ENCODE results near the gene PCBP2. TPM values are rescaled to one million over a fixed set of nuclear protein-coding genes. Genes with fewer than 3 reads are reported as not detected.

PCBP2 gene
- total RNA-seq, 6 donors from 2014 or later, result 346 to 723 (median 513) TPM

DNA sequence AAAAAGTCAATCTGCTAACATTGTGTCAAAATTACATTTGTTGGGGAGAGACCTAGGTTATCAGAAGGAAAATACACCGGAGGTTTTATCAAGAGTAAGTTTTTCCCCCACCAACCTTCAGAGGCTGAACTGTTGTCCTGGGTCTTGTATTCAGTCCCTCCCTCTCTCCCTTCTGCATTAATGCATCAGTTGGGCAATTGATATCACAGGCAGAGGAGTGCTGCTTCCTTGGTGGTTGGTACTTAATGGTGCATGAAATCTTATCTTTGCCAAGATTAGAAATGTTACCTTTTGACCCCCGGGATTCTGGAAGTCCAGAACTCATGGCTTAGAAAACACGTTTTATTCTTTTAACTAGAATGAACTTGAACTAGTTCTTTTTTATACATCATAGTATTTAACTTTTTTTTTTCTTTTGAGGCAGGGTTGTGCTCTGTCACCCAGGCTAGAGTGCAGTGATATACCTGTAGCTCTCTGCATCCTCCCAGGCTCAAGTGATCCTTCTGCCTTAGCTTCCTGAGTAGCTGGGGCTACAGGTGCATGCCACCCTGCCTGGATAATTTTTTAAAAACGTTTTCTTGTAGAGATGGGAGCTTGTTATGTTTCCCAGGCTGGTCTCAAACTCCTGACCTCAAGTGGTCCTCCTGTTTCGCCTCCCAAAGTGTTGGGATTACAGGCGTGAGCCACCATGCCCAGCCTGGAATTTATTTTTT is 4.9 kb downstream of the PCBP2 start:
- ATAC-seq (ENCODE audit: low FRiP score in 2 of 2) (no peak), DNase-seq (no peak)
- H3K4me1 ChIP-seq, result peaks cover 20 to 33% (median 24%) of the 10 kb centered on the region in 4 donors
- H3K27ac ChIP-seq, result no peak overlapping the region
- TF ChIP-seq, protein P1, sequence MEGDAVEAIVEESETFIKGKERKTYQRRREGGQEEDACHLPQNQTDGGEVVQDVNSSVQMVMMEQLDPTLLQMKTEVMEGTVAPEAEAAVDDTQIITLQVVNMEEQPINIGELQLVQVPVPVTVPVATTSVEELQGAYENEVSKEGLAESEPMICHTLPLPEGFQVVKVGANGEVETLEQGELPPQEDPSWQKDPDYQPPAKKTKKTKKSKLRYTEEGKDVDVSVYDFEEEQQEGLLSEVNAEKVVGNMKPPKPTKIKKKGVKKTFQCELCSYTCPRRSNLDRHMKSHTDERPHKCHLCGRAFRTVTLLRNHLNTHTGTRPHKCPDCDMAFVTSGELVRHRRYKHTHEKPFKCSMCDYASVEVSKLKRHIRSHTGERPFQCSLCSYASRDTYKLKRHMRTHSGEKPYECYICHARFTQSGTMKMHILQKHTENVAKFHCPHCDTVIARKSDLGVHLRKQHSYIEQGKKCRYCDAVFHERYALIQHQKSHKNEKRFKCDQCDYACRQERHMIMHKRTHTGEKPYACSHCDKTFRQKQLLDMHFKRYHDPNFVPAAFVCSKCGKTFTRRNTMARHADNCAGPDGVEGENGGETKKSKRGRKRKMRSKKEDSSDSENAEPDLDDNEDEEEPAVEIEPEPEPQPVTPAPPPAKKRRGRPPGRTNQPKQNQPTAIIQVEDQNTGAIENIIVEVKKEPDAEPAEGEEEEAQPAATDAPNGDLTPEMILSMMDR (IDR thresholded peaks at IDR 0.05), result no peak
- TF ChIP-seq POLR2A (IDR thresholded peaks at IDR 0.05) (no peak), EP300 (IDR thresholded peaks at IDR 0.05) (no peak), POLR2AphosphoS5 (IDR thresholded peaks at IDR 0.05) (no peak)
- H3K27me3 ChIP-seq, result no peaks in the 10 kb centered on the region
- H3K36me3 ChIP-seq, result peaks cover 71 to 77% (median 74%) of the 10 kb centered on the region in 4 donors
- no peak overlapping the region for H3K4me3 ChIP-seq
- no peaks in the 10 kb centered on the region for H3K9me3 ChIP-seq
- WGBS, 2 donors, result 74 to 79% methylated on average over 6 of the region's 6 CpGs

DNA sequence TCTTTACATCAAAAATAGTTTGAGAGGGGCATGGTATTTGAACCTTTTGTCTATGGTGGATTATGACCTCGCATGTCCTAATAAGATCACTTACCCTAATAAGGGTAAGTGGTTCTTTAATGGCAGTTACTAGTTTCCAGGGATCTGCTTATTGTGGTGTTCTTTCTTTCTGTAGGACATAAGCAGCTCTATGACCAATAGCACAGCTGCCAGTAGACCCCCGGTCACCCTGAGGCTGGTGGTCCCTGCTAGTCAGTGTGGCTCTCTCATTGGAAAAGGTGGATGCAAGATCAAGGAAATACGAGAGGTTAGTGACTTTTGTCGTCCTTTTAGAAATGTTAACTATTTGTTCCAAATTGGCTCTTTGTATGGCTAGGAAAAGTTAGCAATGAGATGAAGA is 7.2 kb downstream of the PCBP2 start:
- ATAC-seq (ENCODE audit: low FRiP score in 2 of 2), result no peak
- no peak for DNase-seq
- H3K36me3 ChIP-seq, result peaks cover 94 to 100% (median 97%) of the 10 kb centered on the region in 4 donors
- 79 to 84% methylated on average over 4 of the region's 4 CpGs for WGBS, 2 donors
- H3K9me3 ChIP-seq, result no peaks in the 10 kb centered on the region
- TF ChIP-seq POLR2AphosphoS5 (IDR thresholded peaks at IDR 0.05) (no peak), EP300 (IDR thresholded peaks at IDR 0.05) (no peak), POLR2A (IDR thresholded peaks at IDR 0.05) (no peak)
- TF ChIP-seq, protein P1 (IDR thresholded peaks at IDR 0.05), result no peak
- no peak overlapping the region for H3K27ac ChIP-seq
- H3K4me3 ChIP-seq, result no peak overlapping the region
- H3K4me1 ChIP-seq, result peaks cover 6 to 19% (median 12%) of the 10 kb centered on the region in 4 donors
- no peaks in the 10 kb centered on the region for H3K27me3 ChIP-seq

GRCh38 chr12:53461059-53461458 is 9.2 kb downstream of the PCBP2 start:
- no peak overlapping the region for H3K4me3 ChIP-seq
- DNase-seq, result no peak
- H3K9me3 ChIP-seq, result no peaks in the 10 kb centered on the region
- H3K27ac ChIP-seq, result no peak overlapping the region
- ATAC-seq (ENCODE audit: low FRiP score in 2 of 2), result no peak
- H3K36me3 ChIP-seq, result peaks cover 96 to 100% (median 100%) of the 10 kb centered on the region in 4 donors
- TF ChIP-seq POLR2A (IDR thresholded peaks at IDR 0.05), result no peak
- 84 to 94% methylated on average over 3 of the region's 3 CpGs for WGBS, 2 donors
- H3K27me3 ChIP-seq, result no peaks in the 10 kb centered on the region
- peaks cover 0 to 8% (median 4%) of the 10 kb centered on the region in 4 donors for H3K4me1 ChIP-seq

DNA sequence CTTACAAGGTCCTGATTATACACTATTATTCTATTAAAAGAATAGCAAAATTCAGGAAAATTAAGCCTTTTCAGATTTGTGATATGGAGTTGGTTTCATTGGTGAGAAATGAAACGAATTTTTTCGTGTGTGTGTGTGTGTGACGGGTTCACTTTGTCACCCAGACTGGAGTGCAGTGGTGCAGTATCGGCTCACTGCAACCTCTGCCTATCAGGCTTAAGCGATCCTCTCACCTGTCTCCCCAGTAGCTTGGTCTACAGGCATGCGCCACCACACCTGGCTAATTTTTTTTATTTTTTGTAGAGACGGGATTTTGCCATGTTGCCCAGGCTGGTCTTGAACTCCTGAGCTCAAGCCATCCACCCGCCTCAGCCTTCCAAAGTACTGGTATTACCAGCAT is 9.7 kb downstream of the PCBP2 start:
- Histone ChIP-seq H3K4me1 (peaks cover 0 to 5% (median 4%) of the 10 kb centered on the region in 4 donors), H3K27me3 (no peaks in the 10 kb centered on the region), H3K36me3 (peaks cover 94 to 100% (median 100%) of the 10 kb centered on the region in 4 donors), H3K4me3 (no peak overlapping the region), H3K27ac (no peak overlapping the region), H3K9me3 (no peaks in the 10 kb centered on the region)
- DNase-seq, result no peak
- no peak for ATAC-seq (ENCODE audit: low FRiP score in 2 of 2)
- TF ChIP-seq POLR2A (IDR thresholded peaks at IDR 0.05), result no peak
- TF ChIP-seq POLR2AphosphoS5 (IDR thresholded peaks at IDR 0.05), result no peak
- TF ChIP-seq EP300 (IDR thresholded peaks at IDR 0.05), result no peak
- TF ChIP-seq, protein P1 (IDR thresholded peaks at IDR 0.05), result no peak
- WGBS, 2 donors, result 88 to 89% methylated on average over 8 of the region's 8 CpGs

DNA sequence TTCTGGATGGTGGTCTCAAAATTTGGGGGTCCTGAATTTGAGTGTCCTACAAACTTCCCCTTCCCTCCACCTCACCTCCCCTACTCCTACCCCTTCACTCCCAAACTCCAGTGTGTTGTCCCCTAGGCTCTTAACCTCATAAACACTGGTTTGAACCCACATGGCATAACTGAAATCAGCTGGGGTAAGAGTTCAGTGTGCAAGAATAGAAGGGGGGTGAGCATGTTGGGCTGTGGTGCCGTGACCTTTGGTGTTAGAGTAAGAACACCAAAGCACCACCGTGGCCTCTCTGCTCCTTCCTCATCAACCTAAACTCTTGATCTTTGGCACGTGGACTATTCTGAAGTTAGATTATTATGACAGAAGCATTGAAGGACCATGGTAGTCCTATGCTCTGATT is 11.0 kb downstream of the PCBP2 start:
- H3K27me3 ChIP-seq, result no peaks in the 10 kb centered on the region
- 72 to 82% methylated on average over 3 of the region's 3 CpGs for WGBS, 2 donors
- DNase-seq (no peak), ATAC-seq (ENCODE audit: low FRiP score in 2 of 2) (no peak)
- no peak overlapping the region for H3K4me3 ChIP-seq
- TF ChIP-seq POLR2A (IDR thresholded peaks at IDR 0.05) (no peak), EP300 (IDR thresholded peaks at IDR 0.05) (no peak), POLR2AphosphoS5 (IDR thresholded peaks at IDR 0.05) (no peak)
- TF ChIP-seq, protein P1 (IDR thresholded peaks at IDR 0.05), result no peak
- H3K36me3 ChIP-seq, result peaks cover 94 to 100% (median 100%) of the 10 kb centered on the region in 4 donors
- H3K27ac ChIP-seq, result no peak overlapping the region
- peaks cover 0 to 5% (median 4%) of the 10 kb centered on the region in 4 donors for H3K4me1 ChIP-seq
- H3K9me3 ChIP-seq, result no peaks in the 10 kb centered on the region
